HAP-1 (cell line): ENCODE measurements around the gene C2CD5.
"Not testable (repeated sequence)": the region's sequence is repeated elsewhere in the genome, so short reads cannot be mapped to it uniquely, and the experiment has no call there.

ENCODE experiments used
- DNase-seq, 2 experiments: peaks; one replicate each; pipeline ENCODE4 v3.0.0-alpha.2; 2016 to 2020; ENCODE audit warnings: low spot score in 2 of 2
- H3K27me3 ChIP-seq: fragments of 250-450 bp; sonication (Bioruptor Pico); 2 replicates; pipeline ENCODE4 v1.5.1; 2020; ENCODE audit warnings: low read depth, mild to moderate bottlenecking, moderate library complexity
- H3K36me3 ChIP-seq: fragments of 250-450 bp; sonication (Bioruptor Pico); replicated peaks from 2 replicates; pipeline ENCODE4 v1.5.1; 2020; ENCODE audit warnings: mild to moderate bottlenecking
- H3K4me1 ChIP-seq: fragments of 250-450 bp; sonication (Bioruptor Pico); 2 replicates; pipeline ENCODE4 v1.5.1; 2020; ENCODE audit warnings: mild to moderate bottlenecking
- H3K4me3 ChIP-seq: fragments of 250-450 bp; sonication (Bioruptor Pico); 2 replicates; pipeline ENCODE4 v1.5.1; 2020; ENCODE audit warnings: mild to moderate bottlenecking, moderate library complexity
- H3K9me3 ChIP-seq: fragments of 250-450 bp; sonication (Bioruptor Pico); 2 replicates; pipeline ENCODE4 v1.5.1; 2020; ENCODE audit warnings: mild to moderate bottlenecking, moderate library complexity
- in situ Hi-C: fragments of 300-500 bp; cut with MboI; formaldehyde crosslinking; loops from 3 replicates; pipeline ENCODE4 v1.14.3; 2020; ENCODE audit warnings: low sequenced_read_pairs, inconsistent platforms, mixed read lengths

C2CD5 gene

GRCh38 chr12:22529281-22530060, 14.9 kb downstream of the C2CD5 start:
- Histone ChIP-seq H3K4me1 (no peaks in the 10 kb centered on the region), H3K9me3 (no peaks in the 10 kb centered on the region), H3K4me3 (no peak overlapping the region), H3K36me3 (peaks cover 26% of the 10 kb centered on the region), H3K27me3 (no peaks in the 10 kb centered on the region)
- peak in 1 of 2 experiments; percentile 31 for DNase-seq
- in situ Hi-C loops, result loop anchor here (25.0 kb wide), 1 partner anchor 108 kb away; the partner anchor contains the start of gene ETNK1

DNA sequence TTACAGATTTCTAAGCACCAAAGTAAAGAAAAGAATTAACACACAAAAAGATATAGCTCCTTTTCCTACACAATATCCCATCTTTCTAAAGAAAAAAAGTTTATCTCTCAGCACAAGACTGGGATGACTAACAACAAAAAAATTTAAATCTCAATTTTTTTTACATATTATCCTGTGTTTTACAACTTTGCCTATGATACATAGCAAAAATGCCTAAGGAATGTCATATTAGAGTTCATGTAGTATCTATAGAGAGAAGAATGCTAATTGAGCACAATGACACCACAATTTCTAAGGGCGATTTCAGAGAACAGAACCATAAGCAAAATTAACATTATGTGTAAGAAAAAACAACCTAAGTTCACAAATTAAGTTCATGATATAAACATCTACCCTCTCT, 16.3 kb downstream of the C2CD5 start:
- Histone ChIP-seq H3K4me1 (no peaks in the 10 kb centered on the region), H3K36me3 (peaks cover 26% of the 10 kb centered on the region)
- DNase-seq, result no peak

GRCh38 chr12:22526836-22527235, 17.5 kb downstream of the C2CD5 start:
- DNase-seq, result no peak
- no peaks in the 10 kb centered on the region for H3K4me1 ChIP-seq
- H3K4me3 ChIP-seq, result no peak overlapping the region
- H3K27me3 ChIP-seq, result no peaks in the 10 kb centered on the region
- peaks cover 19% of the 10 kb centered on the region for H3K36me3 ChIP-seq
- in situ Hi-C loops, result loop anchor here (25.0 kb wide), 1 partner anchor 110 kb away; the partner anchor contains the start of gene ETNK1
- no peaks in the 10 kb centered on the region for H3K9me3 ChIP-seq

More for the DNA sequence above, 16.3 kb downstream of the C2CD5 start:
- no peaks in the 10 kb centered on the region for H3K9me3 ChIP-seq
- no peak overlapping the region for H3K4me3 ChIP-seq
- in situ Hi-C loops, result loop anchor here (25.0 kb wide), 1 partner anchor 109 kb away; the partner anchor contains the start of gene ETNK1
- no peaks in the 10 kb centered on the region for H3K27me3 ChIP-seq

DNA sequence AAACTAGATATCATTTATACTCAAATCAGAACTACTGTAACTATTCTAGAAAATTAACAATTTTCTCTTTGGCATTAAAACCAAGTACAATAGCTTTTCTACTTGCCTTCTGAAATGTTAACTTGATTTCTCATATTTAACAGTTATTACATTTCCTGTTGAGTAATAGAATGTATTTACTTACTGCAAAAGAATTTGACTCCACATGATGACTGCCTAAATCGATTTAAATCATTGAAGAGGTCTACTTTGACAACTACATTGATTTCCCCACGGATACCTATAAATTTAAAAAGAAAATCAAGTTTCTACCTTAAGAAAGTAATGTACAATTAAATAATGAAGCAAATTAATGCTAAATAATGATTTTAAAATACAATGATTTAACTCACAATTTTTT, 18.9 kb downstream of the C2CD5 start:
- in situ Hi-C loops, result loop anchor here (25.0 kb wide), 1 partner anchor 112 kb away; the partner anchor contains the start of gene ETNK1
- no peaks in the 10 kb centered on the region for H3K9me3 ChIP-seq
- DNase-seq, result no peak
- H3K4me1 ChIP-seq, result no peaks in the 10 kb centered on the region
- H3K27me3 ChIP-seq, result no peaks in the 10 kb centered on the region
- peaks cover 8% of the 10 kb centered on the region; the same call in 1 of the 2 replicates for H3K36me3 ChIP-seq
- no peak overlapping the region for H3K4me3 ChIP-seq

DNA sequence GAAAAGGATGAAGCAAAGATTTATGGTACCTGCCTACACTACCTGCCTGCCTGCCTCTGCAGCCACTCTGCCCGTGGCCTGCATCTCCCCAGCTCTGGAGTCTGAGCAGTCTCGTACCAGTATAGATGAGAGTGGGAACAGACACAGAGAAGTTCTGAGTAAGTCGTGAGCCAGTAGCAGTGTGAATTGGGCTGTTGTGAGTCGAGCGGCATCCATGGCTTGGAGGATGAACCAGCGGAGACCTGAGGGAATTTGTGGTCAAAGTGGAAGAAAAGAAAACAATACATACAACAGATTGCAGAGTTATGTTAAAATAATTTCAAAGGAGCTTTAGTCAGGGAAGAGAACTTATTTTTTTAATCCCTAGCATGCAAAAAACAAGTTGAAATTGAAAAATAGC, 25.3 kb downstream of the C2CD5 start:
- H3K9me3 ChIP-seq, result no peaks in the 10 kb centered on the region
- no peaks in the 10 kb centered on the region; the same call in 1 of the 2 replicates for H3K36me3 ChIP-seq
- H3K4me1 ChIP-seq, result peaks cover 2% of the 10 kb centered on the region
- in situ Hi-C loops, result no loop called here
- no peak for DNase-seq
- H3K4me3 ChIP-seq, result no peak overlapping the region
- H3K27me3 ChIP-seq, result no peaks in the 10 kb centered on the region

DNA sequence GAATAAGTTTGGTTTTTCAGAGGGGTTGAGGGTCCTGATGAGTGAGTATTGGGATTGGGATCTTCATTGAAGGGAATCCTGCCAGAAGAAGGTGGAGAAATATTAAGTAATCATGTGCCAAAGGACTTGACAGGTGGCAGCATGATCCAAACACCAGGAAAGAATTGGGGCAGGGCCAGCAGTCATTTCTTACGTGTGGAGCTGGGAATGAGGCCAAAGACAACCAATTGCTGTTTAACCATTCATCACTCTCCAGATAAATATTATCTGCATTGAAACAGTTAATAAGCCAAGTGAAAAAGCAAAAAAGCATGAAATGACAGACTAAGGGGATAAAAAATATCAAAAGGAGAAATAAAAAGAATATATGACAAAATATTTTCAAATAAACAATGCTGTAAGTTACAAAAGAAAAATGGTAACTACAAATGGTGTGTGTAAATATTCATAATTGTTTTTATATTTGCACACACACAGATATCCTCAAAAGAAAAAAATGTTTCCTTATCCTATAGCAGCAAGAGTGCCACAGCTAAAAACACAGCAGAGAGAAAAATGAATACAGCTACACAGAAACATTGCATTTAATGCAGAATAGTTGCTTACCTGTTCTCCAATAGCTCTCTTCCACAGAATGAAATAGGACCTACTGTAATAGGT, 26.2 kb downstream of the C2CD5 start:
- no peaks in the 10 kb centered on the region for H3K27me3 ChIP-seq
- H3K4me3 ChIP-seq, result no peak overlapping the region
- in situ Hi-C loops, result no loop called here
- peaks cover 4% of the 10 kb centered on the region for H3K4me1 ChIP-seq
- no peak for DNase-seq
- no peaks in the 10 kb centered on the region for H3K9me3 ChIP-seq
- peaks cover 3% of the 10 kb centered on the region; the same call in 1 of the 2 replicates for H3K36me3 ChIP-seq

DNA sequence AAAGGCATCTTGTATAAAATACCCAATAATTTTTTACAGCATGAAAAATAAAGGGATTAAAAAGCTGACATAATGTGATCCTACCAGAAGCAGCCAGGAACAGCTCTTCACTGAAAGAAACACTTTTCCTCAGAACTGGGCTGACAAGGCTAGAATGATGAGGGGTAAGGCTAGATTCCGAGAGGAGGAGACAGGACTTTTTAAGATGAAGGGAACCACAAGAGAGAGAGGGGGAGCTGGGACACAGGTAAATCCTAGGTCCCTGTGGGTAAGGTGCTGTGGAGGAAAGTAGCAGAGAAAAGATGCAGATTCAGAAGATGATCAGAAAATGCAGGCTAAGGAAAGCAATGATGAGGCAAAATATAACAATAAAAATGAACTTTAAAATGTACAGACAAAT, 29.5 kb downstream of the C2CD5 start:
- Histone ChIP-seq H3K4me3 (no peak overlapping the region), H3K27me3 (no peaks in the 10 kb centered on the region), H3K4me1 (peaks cover 4% of the 10 kb centered on the region), H3K9me3 (no peaks in the 10 kb centered on the region), H3K36me3 (peaks cover 4% of the 10 kb centered on the region; the same call in 1 of the 2 replicates)
- DNase-seq, result no peak
- in situ Hi-C loops, result no loop called here

GRCh38 chr12:22505826-22506225, 38.5 kb downstream of the C2CD5 start:
- DNase-seq, result no peak
- no peaks in the 10 kb centered on the region for H3K36me3 ChIP-seq
- H3K4me3 ChIP-seq, result no peak overlapping the region
- no peaks in the 10 kb centered on the region for H3K9me3 ChIP-seq
- in situ Hi-C loops, result no loop called here
- H3K4me1 ChIP-seq, result no peaks in the 10 kb centered on the region
- H3K27me3 ChIP-seq, result no peaks in the 10 kb centered on the region

GRCh38 chr12:22500100-22500499, 44.2 kb downstream of the C2CD5 start:
- Histone ChIP-seq H3K4me3 (no peak overlapping the region), H3K36me3 (no peaks in the 10 kb centered on the region), H3K27me3 (no peaks in the 10 kb centered on the region), H3K9me3 (no peaks in the 10 kb centered on the region), H3K4me1 (no peaks in the 10 kb centered on the region)
- in situ Hi-C loops, result no loop called here
- DNase-seq, result no peak

DNA sequence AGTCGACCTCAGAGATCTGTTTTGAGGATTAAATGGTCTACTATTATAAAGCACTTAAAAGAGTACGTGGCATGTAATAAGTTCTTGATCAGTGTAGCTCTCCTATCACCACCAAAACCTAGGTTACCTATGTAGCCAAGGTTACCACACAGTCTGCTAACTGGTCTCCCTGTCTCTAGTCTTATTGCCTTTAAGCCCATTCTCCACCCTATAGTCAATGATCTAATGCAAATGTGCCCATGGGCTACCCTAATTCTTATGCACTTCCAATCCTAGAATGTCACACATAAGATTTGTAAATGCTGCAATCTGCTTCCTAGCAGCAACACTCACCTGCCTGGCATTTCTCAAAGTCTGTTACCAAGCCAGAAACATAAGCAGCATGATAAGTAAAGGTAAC, 44.9 kb downstream of the C2CD5 start:
- Histone ChIP-seq H3K9me3 (no peaks in the 10 kb centered on the region), H3K36me3 (no peaks in the 10 kb centered on the region), H3K4me3 (no peak overlapping the region), H3K4me1 (no peaks in the 10 kb centered on the region), H3K27me3 (no peaks in the 10 kb centered on the region)
- in situ Hi-C loops, result no loop called here
- DNase-seq, result no peak

GRCh38 chr12:22494319-22494718, 50.0 kb downstream of the C2CD5 start:
- no peaks in the 10 kb centered on the region for H3K27me3 ChIP-seq
- peaks cover 8% of the 10 kb centered on the region for H3K36me3 ChIP-seq
- H3K4me1 ChIP-seq, result no peaks in the 10 kb centered on the region
- H3K4me3 ChIP-seq, result no peak overlapping the region
- in situ Hi-C loops, result no loop called here
- no peak for DNase-seq
- no peaks in the 10 kb centered on the region for H3K9me3 ChIP-seq

GRCh38 chr12:22491034-22491433, 53.3 kb downstream of the C2CD5 start:
- in situ Hi-C loops, result no loop called here
- Histone ChIP-seq H3K4me3 (no peak overlapping the region), H3K4me1 (no peaks in the 10 kb centered on the region), H3K9me3 (no peaks in the 10 kb centered on the region), H3K36me3 (peaks cover 8% of the 10 kb centered on the region), H3K27me3 (no peaks in the 10 kb centered on the region)
- no peak for DNase-seq

DNA sequence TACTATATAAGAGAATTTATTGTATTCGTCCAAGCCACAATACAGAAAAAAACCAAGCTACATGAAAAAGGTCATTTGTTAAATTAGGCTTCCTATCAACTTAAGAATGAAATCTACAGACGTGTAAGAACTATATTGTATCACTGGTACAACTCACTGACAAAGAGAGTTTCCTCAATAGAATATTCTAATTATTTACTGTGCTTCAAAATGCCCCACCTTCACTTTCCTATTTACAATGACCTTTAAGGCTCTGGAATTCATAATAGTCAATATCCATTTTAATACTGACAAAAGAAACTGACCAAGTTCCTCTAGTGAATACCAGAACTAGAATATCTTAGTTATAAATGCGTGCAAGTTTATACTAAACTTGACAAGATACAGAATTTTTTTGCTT, 55.9 kb downstream of the C2CD5 start:
- DNase-seq, result no peak
- H3K36me3 ChIP-seq, result peaks cover 12% of the 10 kb centered on the region
- no peak overlapping the region for H3K4me3 ChIP-seq
- H3K9me3 ChIP-seq, result no peaks in the 10 kb centered on the region
- H3K4me1 ChIP-seq, result no peaks in the 10 kb centered on the region
- no peaks in the 10 kb centered on the region for H3K27me3 ChIP-seq
- in situ Hi-C loops, result no loop called here

DNA sequence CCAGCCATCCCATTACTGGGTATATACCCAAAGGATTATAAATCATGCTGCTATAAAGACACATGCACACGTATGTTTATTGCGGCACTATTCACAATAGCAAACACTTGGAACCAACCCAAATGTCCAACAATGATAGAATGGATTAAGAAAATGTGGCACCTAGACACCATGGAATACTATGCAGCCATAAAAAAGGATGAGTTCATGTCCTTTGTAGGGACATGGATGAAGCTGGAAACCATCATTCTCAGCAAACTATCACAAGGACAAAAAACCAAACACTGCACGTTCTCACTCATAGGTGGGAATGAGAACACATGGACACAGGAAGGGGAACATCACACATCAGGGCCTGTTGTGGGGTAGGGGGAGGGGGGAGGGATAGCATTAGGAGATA, 56.7 kb downstream of the C2CD5 start:
- H3K27me3 ChIP-seq, in situ Hi-C loops: not testable (repeated sequence)
- H3K36me3 ChIP-seq, result peaks cover 11% of the 10 kb centered on the region

More for the DNA sequence above, 56.7 kb downstream of the C2CD5 start:
- not testable (repeated sequence) for H3K4me1 ChIP-seq, DNase-seq, H3K4me3 ChIP-seq, H3K9me3 ChIP-seq
